RKO (cell line): ENCODE measurements around the gene TRPV2.
"Not testable (repeated sequence)": the region's sequence is repeated elsewhere in the genome, so short reads cannot be mapped to it uniquely, and the experiment has no call there.

Experiments
- DNase-seq: peaks from one replicate; pipeline ENCODE4 v3.0.0-alpha.2; 2016; ENCODE audit warnings: low spot score

TRPV2 gene

DNA sequence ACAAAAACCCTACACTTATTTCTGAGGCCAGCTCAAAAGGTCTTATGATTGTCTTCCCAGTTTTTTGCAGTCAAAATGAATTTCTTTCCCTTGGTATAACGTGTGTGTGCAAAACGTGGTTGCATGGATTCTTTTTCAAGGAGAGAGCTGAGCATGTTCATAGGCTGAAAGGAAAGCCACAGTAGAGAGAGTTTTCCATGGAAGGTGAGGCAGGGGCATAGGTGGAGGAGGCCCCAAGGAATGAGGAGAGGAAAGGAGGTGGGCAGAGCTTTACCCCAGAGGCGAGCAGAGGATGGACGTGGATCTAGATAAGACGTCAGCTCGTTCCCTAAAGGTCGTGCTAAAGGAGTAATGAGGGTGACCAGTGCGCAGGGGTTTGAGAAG is 22.8 kb downstream of the TRPV2 start:
- no peak for DNase-seq

DNA sequence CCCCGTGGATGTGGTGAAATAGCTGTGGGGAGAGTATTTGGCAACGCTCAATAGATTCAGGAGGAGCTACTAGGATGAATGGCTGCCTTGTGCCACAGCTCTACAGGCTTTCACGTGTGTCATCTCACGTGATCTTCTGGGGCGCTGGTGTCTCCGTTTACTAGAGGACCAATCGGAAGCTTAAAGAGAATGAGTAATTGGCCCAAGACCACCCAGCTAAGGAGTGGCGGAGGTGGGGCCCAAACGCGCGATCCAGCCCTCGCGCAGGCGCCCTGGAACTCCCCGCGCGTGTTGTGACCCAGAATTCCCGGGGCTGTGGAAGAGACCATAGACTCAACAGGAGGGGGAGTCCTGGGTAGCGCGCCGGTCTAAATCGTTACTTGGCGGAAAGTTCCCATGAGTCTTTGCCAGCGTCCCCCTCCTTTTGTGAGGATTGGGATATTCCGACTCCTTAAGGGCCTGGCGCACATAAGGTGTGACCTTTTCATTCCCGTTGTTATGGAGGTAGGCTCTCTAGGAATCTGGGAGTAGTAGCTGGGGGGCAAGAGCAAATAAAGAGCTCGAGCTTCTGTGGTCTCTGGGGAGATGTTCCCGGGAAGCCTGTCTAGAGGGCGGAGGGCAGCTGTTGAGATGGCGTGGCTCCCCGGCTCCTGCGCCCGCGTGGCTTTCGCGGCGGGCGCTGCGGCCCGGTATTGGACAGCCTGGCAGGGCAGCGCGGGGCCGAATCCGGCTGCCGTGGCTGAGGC is 23.4 kb downstream of the TRPV2 start:
- peak; percentile 100 for DNase-seq

DNA sequence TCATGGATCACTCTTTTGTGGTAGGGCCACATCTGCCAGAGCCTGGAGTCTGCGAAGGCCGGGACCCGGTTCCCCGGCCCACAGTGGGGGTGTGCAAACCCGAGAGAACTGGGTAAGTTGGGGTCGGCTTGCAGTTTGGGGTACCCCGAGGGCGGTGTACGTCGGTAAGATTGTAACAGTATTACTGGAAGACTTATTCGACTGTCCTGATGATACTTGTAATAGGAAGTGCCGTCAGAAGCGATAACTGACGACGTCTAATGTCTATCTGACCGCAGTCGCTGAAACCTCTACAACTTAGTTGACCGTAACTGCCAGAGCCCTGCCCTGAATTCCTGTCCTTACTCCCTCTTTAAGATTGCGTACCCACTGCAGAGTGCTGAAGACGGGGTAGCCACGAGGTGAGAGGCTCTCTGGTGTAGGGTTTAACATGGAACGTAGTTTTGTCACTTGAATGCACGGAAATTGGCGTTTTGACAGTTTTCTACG is 24.0 kb downstream of the TRPV2 start:
- DNase-seq = no peak

DNA sequence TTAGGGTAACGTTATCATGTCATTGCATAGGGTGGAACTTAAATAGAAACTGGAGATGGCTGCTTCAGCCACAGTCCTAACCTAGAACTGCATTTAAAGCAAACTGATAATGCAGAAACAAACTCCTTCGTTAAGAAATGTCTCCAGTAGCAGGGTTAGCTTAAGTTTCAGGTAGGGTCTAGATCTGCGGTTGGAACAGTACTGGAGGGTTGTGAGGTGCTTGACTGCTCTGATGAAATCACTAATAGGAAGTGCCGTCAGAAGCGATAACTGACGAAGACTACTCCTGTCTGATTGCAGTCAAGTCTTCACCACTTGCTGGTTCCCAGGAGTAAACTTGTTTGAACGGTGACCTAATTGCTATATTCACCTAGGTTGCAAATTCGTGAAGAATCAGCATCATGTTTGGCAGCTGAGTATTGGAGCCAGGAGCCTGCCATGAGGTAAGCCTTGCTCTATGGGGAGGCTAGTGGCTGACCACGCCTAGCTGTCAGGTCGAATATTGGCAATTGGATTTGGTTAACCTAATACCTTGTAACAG is 24.5 kb downstream of the TRPV2 start:
- peak; percentile 57 for DNase-seq

DNA sequence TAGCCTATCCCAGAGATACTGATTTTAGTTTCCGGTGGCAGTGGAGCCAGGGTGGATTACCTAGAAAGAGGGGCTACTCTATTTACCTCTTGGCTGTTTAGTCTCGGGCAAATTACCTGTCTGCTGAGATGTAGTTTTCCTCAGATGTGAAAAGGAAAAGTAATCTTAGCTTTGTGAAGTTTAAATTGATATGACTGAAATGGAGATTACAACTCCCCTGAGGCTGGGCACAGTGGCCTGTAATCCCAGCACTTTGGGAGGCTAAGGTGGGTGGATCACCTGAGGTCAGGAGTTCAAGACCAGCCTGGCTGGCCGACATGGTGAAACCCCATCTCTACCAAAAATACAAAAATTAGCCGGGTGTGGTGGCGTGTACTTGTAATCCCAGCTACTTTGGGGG is 25.0 kb downstream of the TRPV2 start:
- not testable (repeated sequence) for DNase-seq

DNA sequence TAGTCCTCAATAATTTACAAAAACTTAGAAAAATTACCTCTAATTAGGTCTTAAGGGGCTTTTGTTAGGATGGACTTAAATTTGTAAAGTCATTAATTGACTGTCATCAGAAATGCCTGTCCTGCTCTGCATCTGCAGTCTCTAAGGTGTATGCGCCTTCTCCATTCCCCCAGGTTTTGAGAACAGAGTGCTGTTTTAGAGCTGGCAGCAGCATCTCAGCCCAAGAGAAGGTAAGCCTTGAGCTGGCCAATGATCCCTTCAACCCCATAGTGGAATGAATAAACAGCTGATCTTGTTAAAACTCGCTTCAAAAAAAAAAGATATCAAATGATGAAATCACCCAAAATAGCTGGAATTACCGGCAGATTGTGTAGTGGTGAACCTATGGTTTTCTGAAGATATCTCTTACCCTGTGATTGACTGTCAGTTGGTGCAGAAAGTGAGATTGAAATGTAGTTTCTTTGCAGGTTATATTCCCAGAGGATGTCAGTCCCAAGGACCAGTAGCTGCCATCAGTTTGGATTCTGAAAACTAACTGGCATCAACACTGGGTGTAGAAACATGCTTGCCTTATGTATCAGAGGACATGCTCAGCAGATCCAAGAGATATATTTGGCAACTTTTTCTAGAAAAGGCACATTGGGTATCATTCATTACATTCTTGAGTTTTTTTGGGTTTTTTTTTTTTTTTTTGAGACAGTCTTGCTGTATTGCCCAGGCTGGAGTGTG is 25.7 kb downstream of the TRPV2 start:
- DNase-seq = no peak

DNA sequence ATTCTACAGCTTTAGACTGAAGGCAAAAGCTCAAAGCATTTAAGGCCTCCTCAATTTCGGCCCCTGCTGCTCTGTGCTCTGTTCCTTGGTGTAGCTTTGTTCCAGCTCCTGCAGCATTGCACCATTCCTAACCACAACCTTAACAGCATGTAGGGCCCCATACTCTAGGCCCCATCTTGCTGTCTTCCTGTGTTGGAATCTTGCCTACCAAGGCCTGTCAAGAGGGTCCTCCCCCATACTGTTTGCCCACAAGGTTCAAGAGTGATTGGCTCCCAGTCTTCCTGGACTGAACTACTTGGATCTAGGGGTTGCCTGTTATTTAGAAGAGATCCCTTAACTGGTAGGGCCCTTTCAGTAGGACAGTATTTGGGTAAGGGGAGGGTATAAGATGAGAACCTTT is 26.8 kb downstream of the TRPV2 start:
- peak; percentile 68 for DNase-seq

DNA sequence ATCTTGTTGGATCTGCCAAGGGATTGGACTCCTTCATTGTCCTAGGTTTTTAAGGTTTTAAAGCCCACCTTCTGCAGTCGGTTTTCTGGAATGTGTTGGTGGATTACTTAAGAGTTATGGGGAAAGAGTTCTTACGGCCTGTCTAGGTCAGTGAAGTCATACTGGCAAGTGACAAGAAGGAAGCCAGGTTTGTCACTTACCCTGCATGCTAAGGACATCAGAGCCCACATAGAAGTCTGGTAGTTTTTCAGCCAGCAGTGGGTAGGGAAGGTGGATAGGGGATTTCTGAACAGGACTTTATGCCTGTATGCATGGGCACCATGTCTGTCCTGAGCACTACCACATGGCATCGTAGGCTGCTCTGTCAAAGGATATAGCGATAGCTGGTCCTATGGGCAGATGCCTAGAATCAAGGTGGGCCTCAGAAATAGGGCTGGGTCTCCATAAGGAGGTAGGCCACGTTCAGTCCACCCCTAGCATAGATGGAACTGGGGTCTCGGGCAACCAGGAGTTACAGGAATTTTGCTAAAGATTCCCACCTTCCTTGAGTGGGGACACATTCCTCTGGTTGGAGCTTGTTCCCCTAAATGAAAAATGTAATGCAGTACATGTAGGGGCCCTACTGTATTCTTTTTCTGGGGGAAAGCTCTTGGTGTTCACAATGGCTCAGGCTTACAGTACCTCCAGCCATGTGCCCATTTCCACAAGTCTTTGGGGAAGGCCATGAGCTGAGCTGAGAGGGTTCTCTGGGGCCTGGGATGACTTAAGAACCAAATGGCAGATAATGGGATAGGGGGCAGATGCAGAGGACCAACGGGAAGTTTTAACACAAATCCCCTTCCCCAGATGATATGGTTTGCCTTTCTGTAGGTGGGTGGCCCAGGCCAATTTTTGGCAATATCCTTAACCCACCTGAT is 27.5 kb downstream of the TRPV2 start:
- DNase-seq = peak; percentile 56

DNA sequence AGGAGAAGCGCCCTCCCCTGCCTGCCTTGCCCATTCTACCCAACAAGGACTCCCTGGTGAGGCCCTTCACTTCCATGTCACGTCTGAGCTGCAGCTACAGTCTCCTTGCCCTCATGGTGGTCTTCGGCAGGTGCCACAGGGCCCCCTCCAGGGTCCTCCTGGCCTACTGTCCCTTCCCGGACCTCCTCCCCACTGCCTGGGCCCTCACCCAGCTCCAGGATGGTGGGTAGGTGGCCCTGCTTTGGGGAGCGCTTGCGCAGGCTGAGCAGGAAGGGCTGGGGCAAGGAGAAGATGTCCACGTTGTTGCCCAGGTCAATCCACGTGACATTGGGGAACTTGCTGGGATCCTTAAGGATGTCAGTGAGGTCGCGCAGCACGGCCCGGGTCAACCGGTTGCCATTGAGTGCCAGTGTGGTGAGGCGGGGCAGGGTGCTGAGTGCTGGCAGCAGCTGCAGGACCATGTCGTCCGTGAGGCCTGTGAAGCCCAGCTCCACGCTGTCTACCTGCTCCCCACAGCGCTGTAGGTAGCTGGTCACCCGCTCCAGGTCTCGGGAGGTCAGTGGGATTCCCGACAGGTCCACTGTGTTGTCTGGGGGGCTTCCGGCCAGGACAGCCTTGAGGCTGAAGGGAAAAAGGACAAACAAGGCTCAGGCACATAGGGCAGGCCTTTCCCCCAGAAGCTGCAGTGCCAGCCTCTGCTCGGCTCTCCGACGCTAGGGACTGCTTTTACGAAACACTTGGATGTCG is 28.3 kb downstream of the TRPV2 start:
- DNase-seq = no peak

DNA sequence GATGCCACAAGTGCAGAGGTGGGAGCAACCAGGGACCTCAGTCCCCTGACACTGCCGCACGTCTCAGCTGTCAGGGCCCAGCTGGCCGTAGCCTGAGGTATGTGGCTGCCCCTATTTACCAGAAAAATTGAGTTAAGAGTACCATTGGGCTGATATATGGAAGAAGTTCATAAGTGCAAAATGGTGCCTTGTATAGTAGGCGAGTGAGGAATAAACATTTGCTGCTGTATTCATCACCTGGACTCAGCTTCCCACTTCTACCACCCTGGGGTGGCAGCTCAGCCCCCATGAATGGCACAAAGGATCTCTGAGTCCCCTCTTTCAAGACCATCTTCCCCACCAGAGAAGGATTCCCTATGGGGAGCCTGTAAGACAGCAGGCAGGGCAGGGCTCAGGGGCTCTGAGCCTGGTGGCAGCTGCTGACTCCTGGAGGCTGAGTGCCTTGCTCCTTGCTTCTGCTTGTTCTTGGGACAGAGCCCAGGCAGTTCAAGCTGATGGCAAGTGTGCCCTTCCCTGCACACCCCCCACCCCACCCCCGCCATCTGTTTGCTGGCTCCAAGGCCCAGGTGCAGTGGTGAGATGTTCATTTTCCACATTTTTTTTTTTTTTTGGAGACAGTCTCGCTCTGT is 29.0 kb downstream of the TRPV2 start:
- no peak for DNase-seq

DNA sequence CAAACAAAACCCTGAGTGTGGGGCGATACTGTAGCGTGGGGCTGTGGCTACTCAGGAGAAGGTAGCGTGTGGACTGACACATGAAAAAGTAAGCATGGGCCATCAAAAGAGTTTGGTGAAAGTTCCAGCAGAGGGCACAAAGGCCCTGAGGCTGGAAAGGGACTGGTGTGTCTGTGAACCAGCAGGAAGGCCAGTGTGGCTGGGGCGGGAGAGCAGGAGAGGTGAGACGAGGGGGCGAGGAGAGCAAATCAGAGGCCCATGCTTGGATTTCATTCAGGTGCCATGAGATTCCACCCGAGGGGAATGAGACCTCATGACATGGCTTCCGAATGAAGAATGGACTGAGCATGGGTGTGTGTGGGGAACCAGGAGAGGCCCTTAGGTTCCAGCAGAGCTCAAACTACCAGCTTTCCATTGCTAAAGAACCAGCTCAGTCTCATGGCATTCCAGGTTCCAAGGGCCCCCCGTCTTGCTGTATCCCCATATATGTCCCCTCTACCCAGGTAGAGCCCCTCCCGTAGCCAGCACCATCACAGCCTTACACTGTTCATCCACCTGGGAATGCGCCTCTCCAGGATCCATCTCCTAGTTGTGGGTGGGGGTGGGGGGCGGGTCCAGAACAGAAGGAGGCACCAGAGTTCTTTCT is 31.1 kb downstream of the TRPV2 start:
- peak; percentile 34 for DNase-seq

DNA sequence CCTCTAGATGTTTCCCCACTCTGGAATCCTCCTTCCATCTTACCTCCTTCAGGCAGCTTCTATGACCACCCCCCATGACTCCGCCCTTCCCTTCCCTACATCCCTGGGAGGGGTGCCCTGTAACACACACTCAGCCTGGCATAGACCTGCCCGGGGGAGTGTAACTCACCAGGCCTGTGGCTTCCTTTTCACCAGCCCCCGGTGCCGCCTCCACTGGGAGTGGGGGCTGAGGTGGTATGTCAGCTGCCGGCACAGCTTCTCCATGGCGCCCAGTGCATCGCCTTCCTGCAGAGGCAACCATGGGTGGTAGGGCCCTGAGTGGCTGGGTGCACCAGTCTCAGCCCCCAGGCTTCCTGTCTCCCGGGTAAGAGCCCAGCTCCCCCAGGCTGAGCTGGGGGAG is 32.3 kb downstream of the TRPV2 start:
- DNase-seq = no peak

DNA sequence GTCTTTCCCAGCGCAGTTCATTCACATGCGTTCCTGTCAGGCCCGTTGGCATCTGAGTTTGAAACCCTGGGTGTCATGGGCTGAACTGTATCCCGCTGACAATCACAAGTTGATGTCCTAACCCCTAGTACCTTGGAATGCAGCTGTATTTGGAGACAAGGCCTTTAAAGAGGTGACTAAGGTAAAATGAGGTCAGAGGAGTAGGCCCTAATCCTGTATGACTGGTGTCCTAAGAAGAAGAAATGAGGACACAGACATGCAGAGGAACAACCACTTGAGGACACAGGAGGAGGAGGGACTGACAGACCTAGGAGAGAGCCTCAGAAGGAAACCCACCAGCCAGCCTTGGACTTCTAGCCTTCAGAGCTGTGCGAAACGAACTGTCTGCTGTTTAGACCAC is 33.1 kb downstream of the TRPV2 start:
- DNase-seq = peak; percentile 19

DNA sequence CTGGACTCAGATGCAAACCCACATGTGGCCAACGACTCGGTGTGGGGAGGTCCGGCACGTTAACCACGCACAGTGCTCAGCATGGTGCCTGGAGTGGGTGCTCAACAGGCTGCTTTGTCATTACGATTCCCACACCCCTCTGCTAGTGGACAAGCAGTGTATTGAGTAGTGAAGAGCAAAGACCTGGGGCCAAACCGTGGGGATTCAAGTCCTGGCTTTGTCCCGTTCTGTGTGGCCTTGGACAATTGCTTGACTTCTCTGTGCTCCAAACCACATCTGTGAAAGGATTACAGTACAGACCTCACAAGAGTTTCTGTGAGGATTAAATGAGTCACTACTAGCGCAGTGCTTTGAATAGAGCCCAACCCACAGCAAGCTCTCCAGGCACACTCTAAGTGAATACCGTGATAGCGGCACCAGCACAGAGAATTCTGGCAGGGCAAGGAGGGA is 33.8 kb downstream of the TRPV2 start:
- peak; percentile 41 for DNase-seq

DNA sequence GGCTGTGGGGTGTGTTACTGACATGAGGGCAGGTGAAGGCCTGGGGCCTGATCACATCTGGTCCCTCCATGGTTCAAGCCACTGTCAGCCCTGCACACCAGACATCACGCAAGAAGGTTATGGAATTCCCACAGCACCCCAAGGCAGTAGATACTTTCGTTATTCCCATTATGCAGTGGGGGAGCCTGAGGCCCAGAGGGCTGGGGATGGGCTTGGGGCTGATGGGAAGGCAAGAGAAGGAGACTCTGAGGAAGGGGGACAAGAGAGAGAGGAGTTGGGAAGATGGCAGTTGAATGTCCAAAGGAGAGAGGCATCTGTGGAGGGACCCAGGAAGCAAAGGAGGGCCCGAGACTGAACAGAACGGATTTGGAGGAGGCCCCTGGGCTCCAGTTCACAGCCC is 34.7 kb downstream of the TRPV2 start:
- DNase-seq = no peak

DNA sequence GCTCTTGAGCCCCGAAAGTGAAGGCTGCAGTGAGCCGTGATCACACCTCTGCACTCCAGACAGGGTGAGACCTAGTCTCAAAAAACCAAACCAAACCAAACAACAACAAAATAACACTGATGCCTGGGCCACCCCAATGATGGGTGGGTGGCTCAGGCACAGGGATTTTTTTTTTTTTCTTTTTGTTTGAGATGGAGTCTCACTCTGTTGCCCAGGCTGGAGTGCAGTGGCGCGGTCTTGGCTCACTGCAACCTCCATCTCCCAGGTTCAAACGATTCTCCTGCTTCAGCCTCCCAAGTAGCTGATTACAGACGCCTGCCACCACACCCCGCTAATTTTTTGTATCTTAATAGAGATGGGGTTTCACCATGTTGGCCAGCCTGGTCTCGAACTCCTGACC is 36.9 kb downstream of the TRPV2 start:
- not testable (repeated sequence) for DNase-seq

DNA sequence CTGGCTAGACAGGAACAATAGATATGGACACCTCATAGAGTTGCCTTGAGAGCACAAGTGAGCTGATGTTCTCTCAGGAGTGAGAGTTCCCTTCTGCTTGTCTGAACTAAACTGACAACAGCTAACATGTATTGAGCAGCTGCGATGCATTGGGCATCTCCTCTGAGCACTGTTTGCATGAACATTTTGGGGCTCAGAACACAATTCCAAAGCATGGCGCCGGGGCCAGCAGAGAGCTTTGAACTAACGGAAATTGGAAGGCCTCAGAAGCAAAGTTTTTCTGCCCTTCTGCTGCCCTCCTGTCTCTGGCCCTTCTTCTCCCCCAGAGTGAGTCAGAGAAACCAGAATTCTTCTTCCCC is 38.1 kb downstream of the TRPV2 start:
- DNase-seq = no peak

DNA sequence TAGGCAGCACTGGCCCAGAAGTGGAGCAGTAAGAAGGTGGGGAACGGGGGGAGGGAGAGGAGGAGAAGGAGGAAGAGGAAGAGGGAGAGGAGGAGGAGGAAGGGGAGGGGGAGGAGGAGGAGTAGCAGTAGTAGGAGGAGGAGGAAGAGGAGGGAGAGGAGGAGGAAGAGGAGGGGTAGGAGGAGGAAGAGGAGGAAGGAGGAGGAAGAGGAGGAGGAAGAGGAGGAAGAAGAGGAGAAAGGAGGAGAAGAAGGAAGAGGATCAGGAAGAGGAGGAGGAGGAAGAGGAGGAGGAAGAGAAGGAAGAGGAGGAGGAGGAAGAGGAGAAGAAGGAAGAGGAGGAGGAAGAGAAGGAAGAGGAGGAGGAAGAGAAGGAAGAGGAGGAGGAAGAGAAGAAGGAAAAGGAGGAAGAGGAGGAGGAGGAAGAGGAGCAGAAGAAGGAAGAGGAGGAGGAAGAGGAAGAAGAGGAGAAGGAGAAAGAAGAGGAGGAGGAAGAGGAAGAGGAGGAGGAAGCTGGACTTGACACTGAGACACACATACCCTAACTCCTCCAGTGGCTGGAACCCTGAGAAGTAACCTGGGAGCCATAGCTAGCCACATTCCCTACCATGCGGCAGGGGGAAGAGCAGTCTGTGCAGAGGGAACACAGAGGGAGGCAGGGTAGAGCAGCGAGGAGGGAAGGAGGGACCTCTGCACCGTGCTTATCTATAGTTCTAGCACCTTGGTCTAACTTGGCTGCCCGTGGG is 40.8 kb downstream of the TRPV2 start:
- DNase-seq = no peak

DNA sequence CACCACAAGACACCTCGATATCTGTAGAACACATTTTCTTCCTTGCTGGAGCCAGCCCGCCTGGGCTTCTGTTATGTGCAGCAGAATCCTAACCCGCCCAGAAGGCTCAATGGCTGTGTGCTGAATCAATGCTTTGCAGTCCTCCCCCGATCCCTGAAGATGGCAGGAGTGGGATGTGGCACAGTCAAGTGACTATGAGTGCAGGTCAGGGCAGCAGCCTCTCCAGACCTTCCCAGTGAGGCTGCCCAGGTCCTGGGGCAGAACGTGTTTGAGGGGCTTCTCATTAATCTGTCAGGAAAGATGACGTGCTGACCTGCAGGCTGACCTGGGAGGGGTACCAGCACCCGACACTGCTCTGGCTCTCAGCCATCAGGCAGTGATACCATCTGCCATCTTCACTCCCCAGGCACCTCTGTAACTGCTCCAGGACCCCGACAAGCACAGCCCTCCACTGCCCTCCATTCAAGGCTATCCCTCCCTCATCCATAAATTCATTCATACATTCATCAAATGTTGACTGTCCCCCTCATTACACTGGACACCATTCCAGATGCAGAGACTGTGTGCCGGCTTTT is 41.5 kb downstream of the TRPV2 start:
- peak; percentile 15 for DNase-seq
